Transverse colon (tissue), 4 donors: ENCODE measurements around the gene MESD.

Experiments
- CTCF ChIP-seq, 5 experiments: fragments of 200-600 bp in 3 of 5; fragments of 450-650 bp in 2 of 5; sonication (generic) in 3 of 5; IDR thresholded peaks; 1 replicate in 2 of 5; 2 replicates in 3 of 5; pipeline ENCODE4 v1.5.1; 2016 to 2017; ENCODE audit warnings: antibody characterized with exemption in 5 of 5, inconsistent platforms in 3 of 5, mild to moderate bottlenecking in 2 of 5, moderate library complexity in 1 of 5
- POLR2A ChIP-seq: fragments of 450-650 bp; IDR thresholded peaks from one replicate; pipeline ENCODE4 v1.6.1; 2016; ENCODE audit warnings: antibody characterized with exemption, mild to moderate bottlenecking, moderate library complexity
- POLR2AphosphoS5 ChIP-seq, 3 donors: sonication (generic); formaldehyde crosslinking; IDR thresholded peaks; one replicate each; pipeline ENCODE4 v1.6.1; 2016; ENCODE audit warnings: antibody characterized with exemption in 3 of 3

GRCh38 chr15:80970018-80970657, 19.5 kb downstream of the MESD start:
- TF ChIP-seq CTCF (IDR thresholded peaks at IDR 0.05), result peak; percentile 83 to 92 (median 87)
- no peak for TF ChIP-seq POLR2A
- no peak for TF ChIP-seq POLR2AphosphoS5 (IDR thresholded peaks at IDR 0.05)
